Motor neuron (in vitro differentiated cells): ENCODE data around the gene UNKL. TPM values are rescaled to one million over a fixed set of nuclear protein-coding genes. Genes with fewer than 3 reads are reported as not detected.

ENCODE experiments used
- ATAC-seq, 8 experiments: fragments of 200-7000 bp; cut with Tn5 transposase; replicated peaks in 6 of 8; 2 replicates each; pipeline ENCODE4 v1.8.0; 2021; ENCODE audit warnings: mild to moderate bottlenecking in 8 of 8, moderate library complexity in 8 of 8
- H3K27ac ChIP-seq, 2 donors: fragments of 250-450 bp; sonication (Bioruptor Pico); 2 replicates each; pipeline ENCODE4 v1.9.0; 2021; ENCODE audit warnings: antibody characterized with exemption in 2 of 2, mild to moderate bottlenecking in 2 of 2, moderate library complexity in 1 of 2
- H3K4me1 ChIP-seq, 2 donors: fragments of 250-450 bp; sonication (Bioruptor Pico); replicated peaks in 1 of 2; 2 replicates each; pipeline ENCODE4 v1.6.1; 2021; ENCODE audit warnings: antibody characterized with exemption in 2 of 2, mild to moderate bottlenecking in 2 of 2, moderate library complexity in 1 of 2
- H3K4me3 ChIP-seq, 5 donors: fragments of 250-450 bp; sonication (Bioruptor Pico); 2 replicates each; pipeline ENCODE4 v1.9.0; 2021; ENCODE audit warnings: antibody characterized with exemption in 5 of 5, mild to moderate bottlenecking in 5 of 5, moderate library complexity in 4 of 5
- WGBS, 10 experiments: fragments of 450-650 bp; shearing (Covaris generic); methylation state at CpG; one replicate each; pipeline ENCODE4 v1.0.0; 2022; 5-methylcytosine and 5-hydroxymethylcytosine counted together
- in situ Hi-C, 9 experiments: fragments of 400-800 bp; cut with MboI; loops; one replicate each; pipeline ENCODE4 v1.15.0; 2021; ENCODE audit warnings: low sequenced_read_pairs in 9 of 9, low pct_unique_long_range_greater_than_20kb in 2 of 9; ENCODE audit not compliant: unreplicated experiment in 9 of 9
- total RNA-seq, 8 experiments: library from RNA; unstranded; fragments of 300-600 nt; gene quantifications; 2 replicates each; pipeline versions ENCODE4 v1.2.3 to v1.2.4, GENCODE V29; 2022

The UNKL gene
- total RNA-seq, 8 experiments from 2014 or later: 4.0 to 34.7 (median 8.5) TPM

DNA sequence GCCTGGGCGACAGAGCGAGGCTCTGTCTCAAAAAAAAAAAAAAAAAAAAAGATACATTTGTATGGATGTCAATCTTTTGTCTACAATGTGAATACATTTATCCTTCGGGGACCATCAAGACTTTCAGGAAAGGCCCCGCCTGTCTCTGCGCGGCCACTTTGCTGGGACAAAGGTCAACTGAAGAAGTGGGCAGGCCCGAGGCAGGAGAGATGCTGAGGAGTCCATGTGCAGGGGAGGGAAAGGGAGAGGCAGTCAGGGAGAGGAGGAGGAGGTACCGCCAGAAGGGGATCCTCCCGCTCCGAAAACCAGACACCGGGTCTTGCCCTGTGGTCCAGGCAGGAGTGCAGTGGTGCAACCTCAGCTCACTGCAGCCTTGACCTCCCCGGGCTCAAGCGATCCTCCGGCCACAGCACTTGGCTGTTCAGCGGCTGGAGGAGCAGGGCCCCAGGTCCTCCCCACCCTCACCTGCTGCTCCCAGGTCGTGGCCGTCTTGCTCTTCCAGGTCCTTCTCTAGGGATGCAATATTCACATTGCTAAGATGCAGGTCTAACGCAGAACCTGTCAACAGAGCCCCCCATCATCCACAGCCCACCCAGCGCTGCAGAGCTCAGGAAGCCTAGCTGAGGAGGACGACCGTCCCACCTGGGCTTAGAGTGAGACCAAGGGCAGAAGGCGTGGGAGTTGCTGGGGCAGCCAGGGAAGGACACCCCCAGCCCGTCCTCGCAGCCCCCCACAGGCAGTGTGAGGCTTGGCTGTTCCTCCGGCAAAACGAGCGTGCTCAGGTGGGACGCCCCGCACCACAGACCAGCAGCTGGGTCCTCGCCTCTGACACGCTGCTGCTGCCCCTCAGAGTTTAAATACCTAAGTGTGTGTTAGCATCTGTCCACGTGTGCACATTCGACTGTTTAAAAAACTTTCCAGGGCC, 43.2 kb downstream of the UNKL start:
- Histone ChIP-seq H3K4me1 (no peaks in the 10 kb centered on the region), H3K27ac (no peak overlapping the region), H3K4me3 (no peak overlapping the region)
- ATAC-seq: no peak
- in situ Hi-C loops: no loop called here
- WGBS, 10 experiments: 72 to 100% (median 85%) methylated on average over 1 to 5 of the region's 33 CpGs; no CpG with 5 or more reads in 3 of the 10 experiments

DNA sequence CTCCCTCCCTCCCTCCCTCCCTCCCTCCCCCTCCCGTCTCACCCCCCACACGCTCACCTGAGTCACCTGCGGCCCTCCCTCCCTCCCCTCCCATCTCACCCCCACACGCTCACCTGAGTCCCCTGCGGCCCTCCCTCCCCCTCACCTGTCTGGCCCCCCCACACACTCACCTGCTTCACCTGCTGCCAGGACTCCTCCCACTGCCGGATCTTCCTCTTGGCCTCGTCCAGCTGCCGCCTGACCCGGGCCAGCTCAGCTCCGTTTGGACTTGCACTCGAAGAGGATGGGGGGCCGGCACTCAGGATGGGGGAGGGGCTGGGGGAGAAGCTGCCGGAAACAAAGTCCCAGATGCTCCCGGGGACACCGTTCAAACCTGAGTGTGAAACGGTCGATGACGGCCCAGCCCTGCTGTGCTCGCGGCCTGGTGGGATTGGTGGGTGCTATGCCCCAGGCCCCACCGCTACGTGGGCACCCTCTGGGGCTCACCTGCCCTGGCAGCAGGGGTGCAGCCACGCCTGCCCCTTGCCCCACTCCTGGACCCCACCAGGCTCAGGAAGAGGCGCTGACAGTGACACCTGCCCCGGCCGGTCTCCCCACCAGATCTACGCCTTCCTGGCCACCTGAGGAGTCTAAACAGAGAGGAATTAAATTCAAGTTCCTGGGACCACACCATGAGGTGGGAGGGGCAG, 46.9 kb downstream of the UNKL start:
- in situ Hi-C loops: no loop called here
- no peak overlapping the region for H3K4me3 ChIP-seq
- H3K4me1 ChIP-seq: no peaks in the 10 kb centered on the region
- no peak for ATAC-seq
- H3K27ac ChIP-seq: no peak overlapping the region
- 83% methylated on average over 6 of the region's 27 CpGs; no CpG with 5 or more reads in 9 of the 10 experiments for WGBS, 10 experiments

DNA sequence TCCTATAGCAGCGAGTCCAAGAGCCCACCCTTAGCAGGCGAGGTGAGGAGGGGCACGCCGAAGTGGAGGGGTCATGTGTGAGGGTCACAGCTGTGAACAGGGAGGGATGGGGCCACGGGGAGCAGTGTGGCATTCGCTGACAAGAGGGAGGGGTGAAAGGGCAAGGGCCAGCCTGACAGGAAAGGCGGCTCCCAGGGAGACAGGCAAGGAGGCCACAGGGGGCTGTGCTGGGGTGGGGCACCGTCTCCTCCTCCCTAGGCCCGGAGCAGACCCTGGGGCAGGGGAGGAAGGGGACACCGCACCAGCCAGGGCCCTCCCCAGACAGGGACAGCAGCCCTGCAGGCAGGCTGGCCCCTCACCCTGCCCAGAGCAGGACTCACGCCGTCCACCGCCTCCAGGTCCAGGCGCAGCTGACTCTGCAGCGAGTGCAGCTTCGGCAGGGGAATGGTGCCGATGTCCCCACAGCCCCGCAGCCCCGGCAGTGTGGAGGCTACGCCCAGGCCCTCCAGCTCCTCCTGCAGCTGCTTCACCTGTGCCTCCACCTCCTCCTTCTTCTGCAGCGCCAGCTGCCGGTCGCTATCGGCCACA, 47.7 kb downstream of the UNKL start:
- in situ Hi-C loops: no loop called here
- Histone ChIP-seq H3K27ac (no peak overlapping the region), H3K4me1 (no peaks in the 10 kb centered on the region), H3K4me3 (no peak overlapping the region)
- peak in 2 of 8 experiments; percentile 11 to 33 for ATAC-seq
- WGBS, 10 experiments: no CpG with 5 or more reads among the region's 24 CpGs

DNA sequence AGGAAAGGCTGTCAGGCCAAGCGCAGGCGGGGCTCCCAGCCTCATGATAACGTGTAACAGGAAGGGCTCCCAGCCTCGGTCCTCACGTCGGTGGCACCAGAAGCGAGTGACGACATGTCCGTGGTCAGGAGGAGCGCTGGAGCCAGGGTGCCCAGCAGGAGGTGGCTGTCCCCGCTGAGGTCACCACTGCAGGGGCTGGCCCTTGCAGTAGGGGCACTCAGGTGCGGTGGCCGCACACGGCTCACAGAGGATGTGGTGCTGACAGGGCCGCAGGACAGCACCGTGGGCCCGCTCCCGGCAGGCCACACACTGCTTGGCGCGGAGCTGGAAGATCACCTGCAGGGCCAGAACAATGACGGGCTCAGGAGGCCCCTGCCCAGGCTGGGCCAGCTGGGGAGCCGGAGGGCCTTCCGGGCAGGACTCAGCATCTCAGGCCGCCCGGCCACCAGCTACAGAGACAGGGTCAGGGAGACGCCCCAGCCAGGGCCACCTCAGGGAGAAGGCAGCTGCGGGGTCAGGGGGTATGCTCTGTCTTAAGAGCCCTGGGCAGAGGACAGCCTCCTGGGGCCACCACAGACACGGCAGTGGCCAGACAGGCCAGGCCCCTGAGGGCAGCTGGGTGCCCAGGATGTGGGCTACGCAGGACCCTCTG, 48.3 kb downstream of the UNKL start:
- no peaks in the 10 kb centered on the region for H3K4me1 ChIP-seq
- 80 to 100% (median 88%) methylated on average over 1 to 14 of the region's 29 CpGs; no CpG with 5 or more reads in 3 of the 10 experiments for WGBS, 10 experiments
- no peak overlapping the region for H3K27ac ChIP-seq
- peak in 1 of 8 experiments; percentile 8 for ATAC-seq
- in situ Hi-C loops: no loop called here
- H3K4me3 ChIP-seq: no peak overlapping the region

DNA sequence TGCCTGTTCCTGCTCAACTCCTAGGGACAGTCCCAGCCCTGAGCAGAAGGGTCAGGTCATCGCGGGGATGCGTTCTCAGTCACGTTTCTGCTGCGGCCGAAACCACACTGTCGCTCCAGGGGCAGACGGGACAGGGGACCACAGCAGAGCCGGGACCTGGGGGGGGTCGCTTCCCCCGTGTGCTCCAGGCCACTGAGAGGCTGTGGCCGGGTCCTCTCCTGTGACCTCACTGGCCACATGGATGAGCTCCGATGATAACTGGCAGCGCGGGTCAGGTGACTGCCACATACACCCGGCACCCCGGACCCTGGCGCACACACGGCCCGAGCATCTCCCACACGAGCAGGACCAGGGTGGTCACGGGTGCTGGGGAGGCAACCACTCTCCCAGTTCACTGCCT, 50.0 kb downstream of the UNKL start:
- Histone ChIP-seq H3K4me3 (no peak overlapping the region), H3K27ac (no peak overlapping the region), H3K4me1 (no peaks in the 10 kb centered on the region)
- in situ Hi-C loops: no loop called here
- 80 to 95% (median 87%) methylated on average over 2 to 7 of the region's 22 CpGs; no CpG with 5 or more reads in 6 of the 10 experiments for WGBS, 10 experiments
- ATAC-seq: no peak

DNA sequence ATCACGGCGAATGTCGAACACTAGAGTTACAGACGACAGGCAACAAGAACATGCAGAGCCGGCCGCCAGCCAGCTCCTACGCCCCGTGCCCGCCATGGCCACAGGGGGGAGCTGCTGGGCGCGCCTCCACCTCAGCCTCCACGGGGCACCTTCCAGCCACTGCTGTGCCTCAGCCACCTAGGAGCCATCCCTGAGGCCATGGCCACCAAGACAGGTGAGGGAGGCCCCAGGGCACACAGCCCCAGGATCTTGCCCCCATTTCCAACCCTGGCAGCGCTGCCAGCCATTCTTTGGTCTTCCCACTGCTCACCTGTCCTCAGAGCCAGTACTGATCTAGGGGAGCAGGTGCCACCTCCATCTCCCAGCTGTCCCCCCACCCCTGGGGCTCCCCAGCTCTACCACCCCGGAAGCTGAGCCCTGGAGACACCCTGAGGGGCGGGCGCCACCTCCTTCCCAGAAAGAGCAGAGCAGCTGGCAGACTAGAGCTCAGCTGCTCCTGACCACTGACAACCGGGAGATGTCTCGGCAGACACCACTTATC, 50.9 kb downstream of the UNKL start:
- in situ Hi-C loops: no loop called here
- WGBS, 10 experiments: 12 to 100% (median 40%) methylated on average over 1 to 4 of the region's 18 CpGs; no CpG with 5 or more reads in 3 of the 10 experiments
- peak; percentile 63 to 87 (median 80) for ATAC-seq
- Histone ChIP-seq H3K4me3 (no peak overlapping the region), H3K4me1 (no peaks in the 10 kb centered on the region), H3K27ac (no peak overlapping the region)

DNA sequence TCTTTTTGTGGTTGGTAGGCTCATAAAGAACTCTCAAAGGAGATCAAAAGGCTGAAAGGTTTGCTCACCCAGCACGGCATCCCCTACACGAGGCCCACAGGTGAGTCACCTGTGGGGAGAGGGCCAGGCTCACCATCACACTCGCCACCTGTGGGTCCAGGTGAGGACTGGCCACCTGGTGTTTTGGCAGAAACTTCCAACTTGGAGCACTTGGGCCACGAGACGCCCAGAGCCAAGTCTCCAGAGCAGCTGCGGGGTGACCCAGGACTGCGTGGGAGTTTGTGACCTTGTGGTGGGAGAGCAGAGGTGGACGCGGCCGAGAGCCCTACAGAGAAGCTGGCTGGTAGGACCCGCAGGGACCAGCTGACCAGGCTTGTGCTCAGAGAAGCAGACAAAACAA, 51.7 kb downstream of the UNKL start:
- ATAC-seq: no peak
- in situ Hi-C loops: no loop called here
- H3K4me3 ChIP-seq: no peak overlapping the region
- 70 to 100% (median 94%) methylated on average over 1 to 9 of the region's 11 CpGs; no CpG with 5 or more reads in 5 of the 10 experiments for WGBS, 10 experiments
- H3K27ac ChIP-seq: no peak overlapping the region
- no peaks in the 10 kb centered on the region for H3K4me1 ChIP-seq

DNA sequence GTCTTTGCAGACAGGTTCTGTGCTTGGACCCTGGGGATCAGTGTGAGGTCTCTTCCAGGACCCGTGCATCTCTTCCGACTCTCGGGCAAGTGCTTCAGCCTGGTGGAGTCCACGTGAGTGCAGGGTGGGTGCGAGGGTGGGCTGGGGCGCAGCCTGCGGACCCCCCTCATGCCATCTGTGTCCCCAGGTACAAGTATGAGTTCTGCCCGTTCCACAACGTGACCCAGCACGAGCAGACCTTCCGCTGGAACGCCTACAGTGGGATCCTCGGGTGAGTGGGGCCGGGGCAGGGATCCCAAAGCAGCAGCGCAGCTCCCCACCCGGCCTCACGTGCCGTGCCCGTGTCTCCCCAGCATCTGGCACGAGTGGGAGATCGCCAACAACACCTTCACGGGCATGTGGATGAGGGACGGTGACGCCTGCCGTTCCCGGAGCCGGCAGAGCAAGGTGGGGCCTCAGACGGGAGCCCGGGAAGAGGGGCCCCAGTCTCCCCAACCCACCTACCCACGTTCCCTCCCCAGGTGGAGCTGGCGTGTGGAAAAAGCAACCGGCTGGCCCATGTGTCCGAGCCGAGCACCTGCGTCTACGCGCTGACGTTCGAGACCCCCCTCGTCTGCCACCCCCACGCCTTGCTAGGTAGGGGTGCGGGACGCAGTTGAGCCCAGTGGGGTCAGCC, 52.7 kb downstream of the UNKL start:
- in situ Hi-C loops: no loop called here
- no peak overlapping the region for H3K27ac ChIP-seq
- no peak for ATAC-seq
- H3K4me3 ChIP-seq: no peak overlapping the region
- H3K4me1 ChIP-seq: no peaks in the 10 kb centered on the region
- WGBS, 10 experiments: 92 to 100% (median 93%) methylated on average over 4 to 14 of the region's 43 CpGs; no CpG with 5 or more reads in 4 of the 10 experiments

DNA sequence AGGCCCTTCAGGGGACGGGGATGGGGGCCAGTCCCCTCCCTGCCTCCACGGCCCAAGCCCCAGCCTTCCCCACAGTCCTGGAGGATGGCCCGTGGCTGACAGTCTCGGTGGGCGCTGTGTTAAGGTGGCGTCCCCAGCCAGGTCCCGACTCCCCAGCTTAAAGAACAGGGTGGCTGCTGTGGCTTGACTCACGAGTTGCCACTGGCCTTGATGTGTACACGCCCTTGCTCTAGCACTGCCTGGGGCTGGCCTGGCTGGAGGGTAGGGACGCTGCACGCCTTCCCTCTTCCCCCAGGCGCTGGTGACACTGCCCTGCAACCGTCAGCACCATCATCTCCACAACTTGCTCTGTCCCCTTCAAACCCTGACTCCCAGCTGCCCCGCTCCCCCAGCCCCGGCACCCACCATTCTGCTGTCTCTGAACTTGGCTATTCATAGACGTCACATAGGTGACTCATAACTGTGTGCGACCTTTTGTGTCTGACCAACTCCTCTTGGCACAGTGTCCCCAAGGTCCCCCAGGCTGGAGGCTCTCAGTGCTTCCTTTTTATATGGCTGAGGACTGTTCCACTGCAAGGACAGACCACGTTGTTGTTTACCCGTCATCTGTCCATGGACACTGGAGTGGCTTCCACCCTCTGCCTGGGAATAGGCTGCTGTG, 56.5 kb downstream of the UNKL start:
- in situ Hi-C loops: no loop called here
- ATAC-seq: peak in 4 of 8 experiments; percentile 19 to 75 (median 45)
- WGBS, 10 experiments: 29 to 96% (median 82%) methylated on average over 1 to 5 of the region's 19 CpGs; no CpG with 5 or more reads in 4 of the 10 experiments
- Histone ChIP-seq H3K4me3 (no peak overlapping the region), H3K4me1 (peaks cover 0 to 5% of the 10 kb centered on the region in 2 donors), H3K27ac (no peak overlapping the region)

DNA sequence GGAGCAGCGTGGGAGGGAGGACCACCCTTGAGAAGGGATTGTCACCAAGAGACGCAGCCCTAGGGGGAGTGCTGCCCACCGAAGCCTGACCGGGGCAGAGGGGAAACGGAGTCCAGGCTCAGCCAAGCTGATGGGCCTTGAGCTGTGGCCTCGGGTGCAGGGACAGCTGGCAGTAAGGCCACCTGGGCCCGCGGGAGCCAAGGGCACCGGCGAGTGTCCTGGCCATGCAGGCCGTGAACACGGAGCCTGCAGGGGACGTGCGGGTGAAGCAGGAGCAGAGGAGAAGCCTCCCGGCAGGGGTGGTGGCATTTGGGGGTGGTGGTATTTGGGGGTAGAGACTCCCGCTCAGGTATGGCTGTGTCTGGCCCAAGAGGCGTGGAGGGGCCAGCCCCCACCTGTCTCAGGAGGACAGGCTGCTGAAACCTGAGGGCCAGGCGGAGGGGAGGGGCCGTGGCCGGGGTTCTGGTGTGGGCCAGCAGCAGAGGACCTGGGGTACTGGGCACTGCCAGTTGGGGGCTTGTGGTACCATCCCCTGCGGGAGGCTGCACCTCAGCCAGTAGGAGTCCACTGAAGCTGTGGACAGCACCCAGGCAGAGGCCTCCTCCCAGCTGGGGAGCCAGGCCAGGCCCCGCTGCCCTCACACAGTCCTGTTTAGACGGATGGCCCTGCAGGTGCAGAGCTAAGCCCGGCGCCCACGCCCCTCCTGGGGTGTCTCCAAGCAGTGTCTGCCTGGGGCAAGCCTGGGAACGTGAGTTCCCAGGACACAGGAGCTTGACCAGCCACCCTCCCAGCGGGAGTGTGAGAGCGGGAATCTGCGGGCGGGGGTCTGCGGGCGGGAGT, 58.2 kb downstream of the UNKL start:
- Histone ChIP-seq H3K4me1 (peaks cover 3 to 10% of the 10 kb centered on the region in 2 donors), H3K27ac (no peak overlapping the region), H3K4me3 (no peak overlapping the region)
- no CpG with 5 or more reads among the region's 33 CpGs for WGBS, 10 experiments
- ATAC-seq: peak in 1 of 8 experiments; percentile 2
- in situ Hi-C loops: no loop called here

DNA sequence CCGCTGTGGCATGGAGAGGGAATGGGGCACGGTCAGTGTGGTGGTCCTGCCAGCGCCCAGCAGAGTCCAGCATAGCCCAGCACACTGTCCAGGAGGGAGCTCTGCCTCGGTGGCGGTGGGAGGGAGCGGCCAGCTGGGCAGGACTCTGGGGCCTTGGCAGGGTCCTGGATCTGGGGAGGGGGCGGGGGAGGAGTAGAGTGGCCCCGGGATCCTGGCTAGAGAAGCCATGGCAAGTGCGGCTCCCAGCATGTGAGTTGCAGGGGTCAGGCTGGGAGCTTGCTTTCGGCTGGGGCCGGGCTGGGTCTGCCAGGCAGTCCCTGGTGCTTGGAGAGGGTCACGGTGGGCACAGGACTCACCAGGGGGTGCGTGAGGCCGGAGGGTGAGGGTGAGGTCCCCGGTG, 58.9 kb downstream of the UNKL start:
- no CpG with 5 or more reads among the region's 15 CpGs for WGBS, 10 experiments
- Histone ChIP-seq H3K4me1 (peaks cover 8 to 14% of the 10 kb centered on the region in 2 donors), H3K4me3 (no peak overlapping the region), H3K27ac (no peak overlapping the region)
- in situ Hi-C loops: no loop called here
- ATAC-seq: no peak
